ENCODE data around the gene NOS1AP.

NOS1AP gene

DNA sequence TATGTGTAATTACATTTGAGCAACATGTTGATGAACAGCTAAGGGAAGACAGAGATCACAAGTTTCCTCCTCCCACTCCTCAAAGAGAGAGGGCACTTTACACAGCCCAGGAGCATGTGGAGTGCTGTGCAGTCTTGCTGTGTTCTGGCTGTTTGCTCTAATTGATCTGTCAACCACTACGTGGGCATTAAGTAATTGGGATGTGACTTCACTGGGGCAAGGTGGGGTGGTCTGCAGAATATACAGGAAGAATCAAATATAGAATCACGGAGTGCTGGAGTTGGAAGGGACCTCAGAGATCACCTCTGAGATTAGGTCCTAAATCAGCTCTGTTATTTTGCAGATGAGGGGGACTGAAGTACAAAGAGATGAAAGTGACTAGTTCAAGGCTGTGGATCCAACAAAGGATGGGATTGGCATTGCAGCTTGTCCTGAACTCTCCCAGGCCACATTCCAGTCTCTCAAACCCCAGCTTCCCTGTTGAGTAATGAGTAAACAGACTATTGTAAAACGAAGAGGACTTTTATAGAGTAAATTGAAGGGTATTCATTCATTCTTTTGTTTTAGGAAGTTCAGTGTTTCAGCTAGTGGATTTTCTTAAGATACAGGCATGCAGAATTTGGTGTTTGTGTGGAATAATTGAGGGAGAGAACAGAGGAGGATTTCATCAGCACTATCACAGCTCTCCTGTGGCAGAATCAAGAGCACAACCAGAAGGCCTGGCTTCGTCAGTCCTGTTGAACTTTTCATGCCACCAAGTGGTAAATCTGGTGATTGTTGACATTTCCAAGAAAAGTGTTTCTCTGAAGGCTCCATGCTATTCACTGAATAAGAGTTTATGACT lies 22.4 kb downstream of the NOS1AP start:
- no peak for DNase-seq

DNA sequence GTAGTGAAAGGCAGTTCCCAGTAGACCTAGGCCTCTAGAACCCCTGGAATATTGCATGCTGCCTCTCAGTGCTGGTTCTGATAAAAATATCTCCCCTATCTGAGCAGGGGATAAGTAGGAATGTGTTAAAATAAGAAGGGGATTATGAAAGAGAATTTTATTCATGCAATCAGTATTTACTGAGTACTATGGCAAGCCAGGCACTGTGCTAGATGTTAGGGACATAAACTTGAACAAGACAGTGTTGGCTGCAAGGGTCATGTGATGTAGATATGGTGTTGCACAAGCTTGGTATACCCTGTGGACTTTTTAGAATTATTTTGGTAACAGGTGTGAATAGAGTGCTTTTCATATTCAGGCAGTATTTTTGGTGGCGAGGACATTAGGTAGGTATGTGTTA lies 23.6 kb downstream of the NOS1AP start:
- DNase-seq, result no peak

DNA sequence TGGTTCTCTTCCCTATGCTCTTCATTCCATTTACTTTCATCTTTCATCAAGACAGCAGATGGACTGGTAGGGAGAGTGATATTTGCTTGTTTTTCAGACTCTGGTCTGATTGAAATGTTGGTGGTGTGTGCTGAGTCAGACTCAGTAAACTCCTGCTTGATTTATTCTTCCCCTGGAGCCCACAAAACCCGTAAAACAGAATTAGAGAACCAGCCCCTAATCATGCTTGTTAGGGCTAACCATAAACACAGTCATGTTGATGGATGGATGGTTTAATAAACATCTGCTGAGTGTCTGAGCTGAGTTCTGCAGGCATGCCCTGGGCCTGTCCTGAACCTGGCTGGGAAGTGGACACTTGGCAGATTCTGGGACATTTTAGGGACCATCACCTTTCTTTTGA lies 24.8 kb downstream of the NOS1AP start:
- no peak for DNase-seq

DNA sequence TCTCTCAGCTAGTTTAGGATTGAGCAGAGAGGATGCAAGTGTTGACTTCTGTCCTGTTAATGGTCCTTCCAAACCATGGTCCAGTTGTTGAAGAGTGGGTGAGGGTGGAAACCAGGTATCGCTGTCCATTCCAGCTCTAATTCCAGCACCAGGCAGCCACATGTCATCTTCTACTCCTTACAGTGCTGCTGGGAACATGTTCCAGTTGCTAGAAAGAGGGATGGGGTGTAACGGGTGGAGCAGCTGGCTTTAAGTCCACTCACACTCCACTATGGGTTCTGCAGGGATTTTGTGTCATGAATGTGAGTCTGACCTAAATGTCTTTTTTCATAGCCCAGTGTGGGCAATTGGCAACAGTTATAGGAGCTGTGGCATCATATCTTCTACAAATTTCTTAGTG lies 25.2 kb downstream of the NOS1AP start:
- DNase-seq, result no peak

DNA sequence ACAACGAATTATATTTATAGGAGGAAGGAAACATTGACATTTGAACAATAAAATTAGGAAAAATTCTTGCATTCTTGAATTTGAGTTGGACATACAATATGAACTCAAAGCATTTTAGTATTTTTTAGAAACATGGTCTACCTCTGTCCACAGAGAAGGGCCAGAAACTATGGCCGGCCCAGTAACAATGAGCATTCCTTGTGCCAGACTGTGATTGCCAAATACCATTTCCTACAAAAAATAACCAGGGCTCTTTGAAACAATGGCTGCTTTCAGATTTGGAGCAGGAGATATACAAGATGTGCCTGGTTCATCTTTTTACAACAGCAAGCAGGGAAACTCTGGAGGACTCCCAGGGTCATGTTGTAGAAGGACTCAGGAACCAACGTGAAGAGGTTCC lies 38.4 kb downstream of the NOS1AP start:
- no peak for DNase-seq

DNA sequence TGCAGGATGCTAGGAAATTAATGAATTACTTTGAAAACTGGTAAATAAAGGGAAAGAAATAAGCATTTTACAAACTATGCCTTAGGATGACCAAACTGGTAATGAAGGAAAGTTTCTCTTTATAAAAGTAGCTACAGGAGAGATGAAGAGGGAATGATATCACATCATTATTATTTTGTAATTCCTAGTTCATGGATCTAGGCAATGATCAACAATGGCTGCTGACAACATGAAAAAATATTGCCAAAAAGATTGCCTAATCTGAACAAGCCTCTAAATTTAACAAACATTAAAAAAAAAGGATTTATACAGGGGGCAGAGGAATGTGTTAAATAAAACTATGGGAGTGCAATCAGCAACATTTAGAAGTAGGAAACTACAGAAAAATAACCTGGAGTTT lies 38.9 kb downstream of the NOS1AP start:
- DNase-seq, result no peak

DNA sequence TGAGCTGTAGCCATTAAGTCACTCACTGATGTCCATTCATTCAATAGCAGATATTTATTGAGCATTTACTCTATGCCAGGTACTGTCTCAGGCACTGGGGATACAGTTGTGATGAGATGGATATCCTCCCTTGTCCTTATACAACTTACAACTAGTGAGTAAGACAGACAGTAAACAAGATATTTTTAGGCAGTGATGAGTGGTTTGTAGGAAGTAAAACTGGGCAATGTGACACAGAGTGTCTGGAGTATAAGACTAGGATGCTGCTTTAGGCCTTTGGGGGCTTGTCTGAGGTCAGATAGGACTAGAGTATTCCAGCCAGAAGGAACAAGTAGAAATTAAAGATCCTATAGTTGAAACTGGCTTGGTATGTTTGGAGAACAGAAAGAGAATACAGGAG lies 41.4 kb downstream of the NOS1AP start:
- no peak for DNase-seq

DNA sequence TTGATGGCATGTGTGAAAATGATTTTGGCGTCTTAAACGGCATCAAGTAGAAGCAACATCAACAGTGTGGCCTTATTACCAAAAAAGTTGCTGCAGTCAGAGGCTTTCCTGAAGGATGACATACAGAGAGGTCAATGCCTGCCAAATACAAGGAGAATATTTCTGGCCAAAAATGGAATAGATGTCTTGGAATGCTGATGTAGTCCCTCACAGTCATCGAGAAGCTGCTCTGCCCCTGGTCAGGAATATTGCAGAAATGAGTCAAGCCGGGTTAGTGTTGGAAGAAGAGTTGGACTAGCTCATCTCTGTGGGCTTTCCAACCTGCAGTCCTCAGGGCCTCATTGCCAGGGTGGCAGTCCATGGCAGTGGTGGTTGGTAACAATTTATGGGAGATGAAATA lies 42.1 kb downstream of the NOS1AP start:
- DNase-seq, result no peak

DNA sequence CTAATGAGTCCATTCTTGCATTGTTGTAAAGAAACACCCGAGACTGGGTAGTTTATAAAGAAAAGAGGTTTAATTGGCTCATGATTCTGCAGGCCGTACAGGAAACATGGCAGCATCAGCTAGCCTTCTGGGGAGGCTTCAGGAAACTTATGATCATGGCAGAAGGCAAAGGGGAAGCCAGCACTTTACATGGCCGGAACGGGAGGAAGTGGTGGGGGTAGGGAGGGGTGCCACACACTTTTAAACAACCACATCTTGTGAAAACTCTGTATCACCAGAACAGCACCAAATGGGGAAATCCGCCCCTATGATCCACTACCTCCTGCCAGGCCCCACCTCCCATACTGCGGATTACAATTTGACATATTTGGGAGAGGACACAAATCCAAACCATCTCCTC lies 43.9 kb downstream of the NOS1AP start:
- DNase-seq, result no peak

DNA sequence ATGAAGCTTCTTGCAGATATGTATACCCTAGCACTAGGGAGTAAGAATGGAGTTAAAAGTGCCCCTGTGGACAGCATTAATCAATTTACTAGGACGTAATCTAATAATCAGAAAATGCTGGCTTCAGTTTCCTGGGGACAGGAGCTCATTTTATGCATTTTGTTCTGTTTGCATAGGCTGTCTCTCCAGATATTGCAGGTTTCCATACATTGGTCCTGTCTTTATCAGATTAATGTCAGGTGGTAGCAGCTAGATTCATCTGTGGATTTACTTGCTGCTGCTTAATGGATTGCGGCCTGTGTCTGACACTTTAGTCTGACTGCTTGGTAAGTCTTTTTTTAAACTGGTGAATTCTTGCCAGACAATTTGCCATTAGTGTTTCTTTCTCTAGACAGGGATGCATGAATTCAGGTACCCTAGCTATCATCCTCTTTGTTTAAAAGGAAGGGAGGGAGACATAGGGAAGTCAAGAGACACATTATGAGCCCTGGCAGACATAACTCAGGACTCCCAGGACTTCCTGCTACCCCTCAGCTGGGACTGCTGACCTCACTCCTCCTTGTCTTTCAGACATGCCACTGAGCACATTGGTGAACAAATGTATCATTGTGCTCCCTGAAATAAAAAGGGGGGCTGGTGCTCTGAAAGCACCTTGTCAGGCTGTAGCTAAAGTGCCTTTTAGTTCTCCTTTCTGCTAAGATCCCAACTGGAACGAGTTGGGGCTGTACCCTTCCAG lies 47.7 kb downstream of the NOS1AP start:
- DNase-seq, result no peak

DNA sequence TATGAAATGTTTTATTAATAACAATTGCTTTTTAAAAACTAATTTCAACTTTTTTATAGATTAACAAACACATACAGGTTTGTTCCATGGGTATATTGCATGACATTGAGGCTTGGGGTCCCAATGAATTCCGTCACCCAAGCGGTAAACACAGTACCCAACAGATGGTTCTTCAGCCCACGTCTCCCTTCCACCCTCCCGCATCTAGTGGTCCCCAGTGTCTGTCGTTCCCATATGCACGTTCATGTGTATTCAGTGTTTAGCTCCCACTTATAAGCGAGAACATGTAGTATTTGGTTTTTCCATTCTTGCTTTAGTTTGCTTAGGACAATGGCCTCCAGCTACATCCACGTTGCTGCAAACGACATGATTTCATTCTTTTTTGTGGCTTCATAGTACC lies 48.6 kb downstream of the NOS1AP start:
- DNase-seq, result no peak

DNA sequence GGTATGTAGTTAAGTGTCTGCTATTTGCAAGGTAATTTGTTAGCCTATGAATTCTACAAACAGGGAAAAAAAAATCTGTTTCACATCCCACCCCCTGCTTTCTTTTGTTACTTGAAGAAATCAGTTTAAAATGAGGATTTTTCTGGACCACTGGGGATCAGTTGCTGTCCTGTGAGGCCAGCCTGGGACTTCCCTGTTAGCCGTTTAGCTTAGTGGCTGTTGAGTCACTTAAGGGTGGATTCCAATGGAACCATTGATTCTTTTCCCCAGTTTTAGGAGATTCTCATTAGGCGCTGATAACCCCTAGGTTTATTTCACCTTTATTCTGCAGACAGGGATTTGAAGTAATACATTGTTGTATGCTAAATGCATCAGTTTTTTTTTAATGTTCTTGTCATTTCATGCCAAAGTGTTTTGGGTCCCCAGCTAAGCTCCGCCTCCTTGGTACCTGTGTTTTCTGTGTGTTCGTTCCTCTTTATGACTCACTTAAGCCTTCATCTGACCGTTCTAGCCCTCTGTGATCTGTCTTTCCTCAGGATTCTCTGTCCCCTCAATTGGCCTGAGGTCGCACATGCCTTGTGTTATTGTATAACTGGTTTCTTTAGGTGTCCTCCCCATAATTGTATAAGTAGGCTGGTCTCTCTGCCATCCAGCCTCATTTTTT lies 59.3 kb downstream of the NOS1AP start:
- no peak for DNase-seq

DNA sequence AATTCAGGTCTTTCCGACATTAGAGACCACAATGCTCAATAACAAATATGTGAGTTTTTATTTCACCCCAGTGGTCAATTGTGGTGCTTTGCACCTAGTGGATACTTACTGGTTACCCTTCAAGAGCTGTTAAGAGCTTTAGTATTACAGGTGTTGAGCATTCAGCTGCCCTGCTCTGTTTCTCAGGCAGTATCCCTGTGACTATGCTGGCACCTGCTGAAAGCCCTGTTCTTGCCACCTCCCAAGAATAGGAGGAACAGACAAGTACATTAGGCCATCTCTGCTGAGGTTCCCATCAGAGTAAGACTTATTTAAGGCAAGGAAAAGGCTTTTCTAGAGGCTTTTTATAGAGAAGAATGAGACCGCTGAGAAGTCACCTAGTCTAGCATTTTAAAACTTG lies 60.8 kb downstream of the NOS1AP start:
- no peak for DNase-seq

DNA sequence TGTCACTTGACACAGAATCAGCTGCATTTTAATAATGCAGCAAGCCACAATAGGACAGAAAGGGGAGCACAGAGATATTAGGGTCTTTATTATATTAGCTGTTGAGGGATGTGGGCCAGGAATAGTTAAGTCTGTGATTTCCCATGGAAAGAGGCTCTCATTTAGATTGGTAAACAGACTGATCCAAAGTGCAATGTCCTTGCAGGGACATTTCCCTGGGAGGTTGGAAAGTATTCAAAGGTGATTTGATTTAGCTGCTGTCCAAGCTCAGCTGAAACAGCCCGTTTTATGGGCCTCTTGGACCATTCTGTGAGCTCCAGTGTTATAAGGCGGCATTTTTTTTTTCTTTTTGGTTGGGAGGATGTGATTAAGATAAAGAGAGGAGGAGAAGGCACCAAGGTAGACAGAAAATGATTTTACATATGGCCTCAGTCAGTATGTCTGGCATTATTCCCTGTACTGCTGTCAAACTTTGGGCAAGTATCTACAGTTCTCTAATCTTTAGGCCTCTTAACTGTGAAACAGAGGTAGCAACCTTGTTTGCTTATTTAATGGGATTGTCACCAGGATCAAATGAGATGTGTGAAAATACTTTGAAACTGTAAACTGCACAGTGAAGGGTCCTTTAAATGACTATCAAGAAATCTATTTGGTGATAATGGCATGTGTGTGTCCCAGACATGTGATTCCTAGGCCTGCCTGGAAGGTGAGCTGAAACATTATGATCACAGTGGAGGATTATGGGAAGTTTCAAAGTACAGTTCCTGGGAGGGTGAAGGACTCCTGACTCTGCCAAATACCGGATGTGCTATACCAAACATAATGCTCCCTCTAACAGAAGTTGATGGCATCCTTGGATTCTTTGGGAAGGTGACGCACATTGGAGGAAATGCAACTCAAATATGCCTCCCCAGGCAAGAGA lies 62.2 kb downstream of the NOS1AP start:
- DNase-seq, result no peak

DNA sequence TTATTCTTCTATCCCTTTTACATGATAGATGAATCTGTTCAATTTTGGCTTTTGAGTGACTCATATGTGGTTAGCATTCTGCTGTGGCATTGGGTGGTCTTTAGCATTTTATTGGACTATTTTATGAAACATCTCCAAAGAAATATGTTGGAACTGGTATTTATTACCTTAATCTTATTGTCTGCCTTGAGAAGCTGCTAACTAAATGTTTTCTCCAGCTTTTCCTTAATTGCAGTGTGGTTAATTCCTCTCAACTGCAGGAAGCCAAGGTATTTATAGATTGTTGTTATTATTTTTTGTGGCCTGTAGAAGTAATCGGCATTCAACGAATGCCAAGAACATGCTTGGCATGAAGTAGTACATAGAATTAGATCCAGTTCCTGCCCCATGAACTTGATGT lies 64.1 kb downstream of the NOS1AP start:
- no peak for DNase-seq

DNA sequence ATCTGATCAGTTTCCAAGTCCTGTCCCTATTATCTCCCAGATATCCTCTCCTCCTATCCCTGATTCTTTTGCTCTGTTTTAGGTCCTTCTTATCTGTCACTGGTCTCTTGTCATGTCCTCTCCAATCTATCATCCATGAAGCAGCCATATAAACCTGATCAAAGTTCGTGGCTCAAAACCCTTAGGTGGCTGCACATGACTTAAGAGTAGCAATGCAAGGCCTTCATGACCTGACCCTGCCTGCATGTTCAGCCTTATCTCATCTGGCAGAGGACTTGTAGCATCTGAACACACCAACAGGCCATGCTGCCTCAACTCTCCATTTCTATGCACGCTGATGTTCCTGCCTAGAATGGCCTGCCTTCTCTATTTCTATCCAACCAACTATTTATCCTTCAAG lies 65.2 kb downstream of the NOS1AP start:
- no peak for DNase-seq

DNA sequence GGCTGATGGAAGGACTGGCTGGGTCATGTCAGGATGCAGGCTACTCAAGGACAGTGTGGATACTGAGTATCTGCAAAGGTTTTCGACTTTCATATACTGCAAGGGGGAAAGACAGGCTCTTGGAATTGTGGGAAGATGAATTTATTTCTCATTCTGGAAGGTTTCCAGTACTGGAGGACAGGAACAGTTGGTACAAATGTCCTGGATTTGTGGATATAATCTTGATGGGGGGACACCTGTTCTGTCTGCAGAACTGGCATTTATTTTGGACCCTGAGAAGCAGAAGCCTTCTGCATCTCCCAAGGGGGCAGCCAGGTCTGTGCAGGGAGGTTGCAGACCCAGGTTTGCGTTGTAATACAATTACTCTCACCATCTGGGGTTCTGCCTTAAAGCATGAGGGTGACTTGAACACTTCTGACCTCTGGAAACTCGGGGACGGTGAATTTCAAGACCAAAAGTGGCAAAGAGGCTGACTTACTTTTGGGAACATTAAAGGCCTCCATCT lies 65.8 kb downstream of the NOS1AP start:
- no peak for DNase-seq

DNA sequence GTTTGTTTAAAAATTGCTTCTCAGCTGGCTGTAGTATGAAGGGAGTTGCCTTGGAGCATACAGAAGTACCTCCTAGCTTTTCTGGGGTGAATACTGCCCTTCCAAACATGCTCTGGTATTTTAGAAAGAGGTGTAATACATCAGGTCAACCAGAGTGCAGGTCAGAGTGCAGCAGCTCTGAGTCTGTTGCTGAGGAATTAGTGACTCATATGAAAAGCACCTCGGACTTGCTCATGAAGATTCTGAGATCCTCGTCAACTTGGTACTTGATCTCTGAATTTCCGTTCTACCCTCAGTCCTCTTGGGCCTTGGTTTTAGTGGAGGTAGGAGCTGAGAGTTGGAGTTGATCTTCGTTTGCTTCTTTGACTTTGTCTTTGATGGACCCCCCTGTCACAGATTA lies 67.3 kb downstream of the NOS1AP start:
- no peak for DNase-seq

DNA sequence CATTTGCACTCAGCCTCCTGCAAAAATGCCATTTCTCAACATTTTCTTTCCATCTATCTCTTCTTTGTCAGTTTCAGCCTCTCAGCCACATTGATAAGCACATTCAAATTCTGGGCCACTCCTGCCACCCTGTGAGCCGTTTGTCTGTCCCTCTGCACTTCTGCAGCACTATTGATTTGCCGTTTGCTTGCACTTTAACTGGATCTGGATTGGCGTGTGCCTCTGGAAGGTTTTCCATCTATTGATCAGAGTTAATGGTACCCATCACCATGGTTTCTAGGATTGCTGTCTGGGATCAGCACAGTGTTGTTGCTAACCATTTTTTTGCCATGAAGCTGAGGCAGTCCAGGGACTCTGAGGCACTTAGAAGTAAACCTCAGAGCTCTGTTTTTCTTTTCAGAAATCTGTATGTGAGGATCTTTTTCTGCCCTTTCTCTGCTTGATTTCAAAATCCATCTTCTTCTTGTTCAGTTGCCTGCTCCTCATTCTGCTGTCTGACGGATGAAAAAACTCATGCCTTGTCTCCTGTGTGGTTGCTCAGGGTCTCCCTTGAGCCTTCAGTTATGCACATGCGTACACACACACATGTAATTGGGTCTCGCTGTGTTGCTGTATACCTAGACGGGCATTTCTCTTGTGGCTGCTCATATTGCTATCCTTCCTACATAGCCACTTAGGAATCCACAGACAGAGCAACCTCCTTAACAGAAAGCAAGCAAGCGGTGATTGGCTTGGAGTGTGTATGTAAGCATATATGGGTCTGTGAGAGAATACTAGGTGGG lies 67.9 kb downstream of the NOS1AP start:
- no peak for DNase-seq

DNA sequence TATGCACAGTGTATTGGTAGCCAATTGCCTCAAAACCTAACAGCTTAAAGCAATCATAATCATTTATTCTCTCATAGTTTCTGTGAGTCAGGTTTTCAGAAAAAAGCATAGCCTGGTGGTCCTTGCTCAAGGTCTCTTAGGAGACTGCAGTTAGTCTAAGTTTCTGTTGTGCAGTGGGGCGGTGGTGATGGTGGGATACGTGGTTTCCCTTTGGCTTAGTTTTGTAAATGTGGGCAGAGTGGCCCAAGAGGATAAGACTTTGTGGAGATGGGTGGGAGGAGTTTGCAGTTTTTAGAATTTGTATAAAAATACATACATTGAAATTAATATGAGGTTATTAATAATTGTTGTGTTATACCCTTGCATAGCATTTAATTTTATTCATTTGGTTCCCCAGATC lies 68.6 kb downstream of the NOS1AP start:
- DNase-seq, result no peak

DNA sequence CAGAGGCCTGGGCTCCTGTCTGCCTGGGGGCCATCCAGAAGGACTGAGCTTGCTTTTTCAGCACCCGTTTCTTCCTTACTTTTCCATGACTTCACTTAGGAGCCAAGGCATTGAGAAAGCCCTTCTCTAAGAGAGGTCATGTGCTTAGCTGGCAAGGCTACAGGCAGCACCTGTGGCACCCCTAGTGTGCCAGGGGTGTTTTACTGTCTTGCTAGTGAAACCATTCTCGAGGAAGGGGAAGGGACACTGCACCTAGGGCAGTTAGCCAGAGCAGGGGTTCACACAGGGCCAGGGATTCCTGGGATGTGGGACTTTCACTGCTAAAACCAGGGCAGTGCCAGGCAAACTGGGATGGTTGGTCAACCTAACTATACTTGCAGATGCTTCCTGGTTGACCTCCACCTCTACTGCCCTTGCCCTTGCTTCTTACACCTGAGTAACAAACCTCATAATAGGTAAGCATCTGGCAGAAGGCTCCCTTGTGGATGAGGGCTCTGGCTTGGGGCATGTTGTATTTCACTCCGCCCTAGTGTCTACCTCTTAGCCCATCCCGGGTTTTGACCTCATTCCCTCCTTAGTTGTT lies 69.2 kb downstream of the NOS1AP start:
- DNase-seq, result no peak

DNA sequence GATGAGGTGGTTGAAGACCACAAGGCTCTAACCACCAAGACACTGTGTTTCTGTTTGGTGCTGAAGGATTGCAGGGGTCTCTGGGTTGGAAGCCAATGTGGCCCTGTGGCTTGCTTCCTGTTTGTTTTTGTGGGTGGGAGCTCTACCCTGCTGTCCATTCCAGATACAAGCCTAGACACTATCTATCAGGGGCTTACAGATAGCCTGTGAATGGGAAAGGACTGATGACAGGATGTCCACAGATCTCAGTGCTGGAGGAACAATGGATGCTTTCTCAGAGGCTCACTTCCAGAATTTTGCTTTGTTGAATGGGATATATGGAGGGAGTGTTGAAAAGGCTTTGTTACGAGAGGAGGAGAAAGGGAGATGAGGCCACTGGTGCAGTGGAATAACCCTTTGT lies 69.7 kb downstream of the NOS1AP start:
- DNase-seq, result no peak
